Astrocyte of the hippocampus (primary cell): ENCODE results near the gene FANCI.
A peak's percentile ranks its signal among the peaks of the same experiment; 100 is the strongest.

Source experiments
- DNase-seq: peaks from one replicate; pipeline ENCODE4 v3.0.0; 2011; ENCODE audit warnings: low read depth, low spot score

Gene FANCI

GRCh38 chr15:89361451-89362202 lies 117.8 kb downstream of the FANCI start:
- peak; percentile 94 for DNase-seq

GRCh38 chr15:89362203-89363101 lies 118.7 kb downstream of the FANCI start:
- DNase-seq = peak; percentile 48

DNA sequence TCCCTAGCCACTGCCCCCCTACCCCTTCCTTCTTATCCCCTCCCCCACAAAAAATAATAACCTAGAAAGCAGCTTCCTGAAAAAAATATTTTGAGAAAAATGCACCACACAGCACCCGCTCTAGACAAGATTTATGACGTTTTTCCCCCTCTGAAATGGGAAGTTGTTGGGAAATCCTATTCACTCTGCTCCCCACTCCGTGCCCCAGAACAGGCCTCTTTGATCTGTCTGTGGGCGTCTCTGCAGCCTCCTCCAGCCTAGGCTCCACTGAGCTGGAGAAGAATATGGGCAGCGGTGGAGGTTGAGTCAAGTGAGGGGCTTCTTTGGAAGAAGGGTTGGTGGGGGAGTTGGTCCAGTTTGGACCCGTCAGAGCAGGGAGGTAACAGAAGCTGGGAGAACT lies 119.4 kb downstream of the FANCI start:
- DNase-seq = no peak

DNA sequence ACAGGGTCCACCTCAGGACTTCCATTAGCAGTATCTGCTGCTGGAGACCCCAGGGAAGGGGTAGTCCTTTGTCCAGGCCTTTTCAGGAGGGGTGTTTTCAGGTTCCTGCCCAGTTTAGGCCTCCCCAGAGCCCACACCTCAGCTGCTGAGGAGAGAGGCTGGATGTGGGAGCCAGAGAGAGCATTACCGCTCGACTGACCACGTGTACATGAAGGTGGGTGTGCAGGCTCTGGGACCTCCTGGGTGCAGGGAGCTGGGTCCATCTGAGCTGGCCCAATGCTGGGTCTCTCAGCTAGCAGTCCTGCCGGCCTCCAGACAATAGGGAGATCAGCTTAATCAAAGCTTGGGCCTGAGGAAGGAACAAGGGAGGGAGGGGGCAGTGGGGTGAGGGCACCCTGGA lies 120.0 kb downstream of the FANCI start:
- no peak for DNase-seq

DNA sequence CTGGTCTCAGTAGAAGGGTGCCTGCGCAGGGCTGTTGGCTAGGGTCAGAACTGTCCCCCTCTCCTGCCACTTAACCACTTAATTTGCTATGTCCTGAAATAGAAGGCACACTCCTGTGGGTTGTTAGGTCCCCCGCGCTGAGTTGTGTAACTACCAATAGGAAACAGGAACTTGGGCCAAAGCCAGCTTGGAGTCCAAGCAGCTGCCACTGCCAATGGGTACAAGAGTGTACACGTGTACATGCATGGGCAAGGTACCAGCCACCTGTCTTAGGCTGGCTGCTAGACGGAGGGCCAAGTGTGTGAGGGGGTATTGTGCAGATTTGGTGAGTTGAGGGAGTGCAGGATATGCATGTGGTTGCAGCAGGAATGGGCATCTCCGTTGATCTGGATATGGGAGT lies 120.6 kb downstream of the FANCI start:
- DNase-seq = no peak

DNA sequence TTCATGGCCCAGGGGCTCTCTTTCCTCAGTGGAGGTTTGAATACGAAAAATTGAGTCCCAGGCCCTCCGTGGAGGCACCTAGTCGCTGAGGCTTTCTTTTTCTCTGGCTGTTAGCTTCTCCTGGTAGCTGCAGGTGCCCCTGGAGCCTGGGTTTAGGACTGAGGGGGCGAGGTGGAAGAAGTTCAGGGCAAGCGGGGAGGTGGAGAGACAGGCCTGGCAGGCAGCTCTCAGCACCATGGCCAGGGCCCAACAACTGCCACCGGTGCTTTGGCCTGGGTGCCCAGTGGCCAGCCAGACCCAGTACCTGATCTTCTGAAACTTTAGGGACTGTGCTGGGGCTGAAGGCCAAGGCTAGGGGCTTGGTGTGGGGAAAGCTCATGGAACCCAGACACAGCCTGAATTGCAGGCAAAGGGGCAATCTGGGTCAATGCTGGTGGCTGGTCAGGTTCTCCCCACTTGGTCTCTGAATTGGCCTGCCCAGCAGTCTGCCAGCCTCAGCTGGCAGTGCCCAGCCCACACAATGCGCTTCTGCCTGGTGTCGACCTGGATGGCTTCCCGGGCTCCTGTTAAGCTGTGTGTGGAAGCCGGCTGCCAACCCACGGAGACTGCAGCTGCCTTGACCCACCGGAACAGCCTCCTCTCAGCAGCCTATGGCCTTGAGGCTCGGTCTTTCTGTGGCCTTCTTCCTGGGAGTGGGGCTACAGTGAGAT lies 121.1 kb downstream of the FANCI start:
- peak; percentile 44 for DNase-seq

DNA sequence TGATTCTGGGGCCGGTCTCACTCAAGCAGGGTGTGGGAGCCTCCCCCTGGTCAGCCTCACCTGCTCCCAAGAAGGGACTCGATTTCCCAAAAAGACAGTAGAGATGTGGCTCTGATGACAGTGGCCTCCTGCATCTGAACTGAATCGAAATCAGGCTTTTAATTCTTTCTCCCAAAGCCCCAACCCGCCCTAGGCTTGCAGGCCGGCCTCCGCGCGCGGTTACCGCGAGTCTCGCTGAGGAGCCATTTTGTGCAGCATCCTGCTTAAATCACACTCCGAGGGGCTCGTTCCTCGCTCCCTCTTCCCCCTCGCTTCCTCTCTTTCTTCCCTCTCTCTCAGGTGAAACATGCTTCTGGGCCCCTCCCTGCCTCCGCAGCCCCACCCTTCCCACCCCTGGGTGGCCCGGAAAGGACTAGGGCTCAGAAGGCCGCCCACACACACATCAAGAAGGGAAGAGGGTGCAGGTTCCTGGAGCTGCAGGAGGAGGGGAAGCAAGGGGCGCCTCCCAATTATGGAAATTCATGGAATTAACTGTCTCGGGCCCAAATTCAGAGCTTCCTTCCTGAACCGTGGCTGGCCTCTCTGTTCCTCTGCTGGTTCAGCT lies 121.8 kb downstream of the FANCI start:
- DNase-seq = no peak
